HS-27A (cell line): ENCODE measurements around the gene LFNG.

Source experiments
- DNase-seq: peaks from one replicate; pipeline ENCODE4 v3.0.0-alpha.2; 2012; ENCODE audit warnings: low read depth, missing footprints

The LFNG gene

DNA sequence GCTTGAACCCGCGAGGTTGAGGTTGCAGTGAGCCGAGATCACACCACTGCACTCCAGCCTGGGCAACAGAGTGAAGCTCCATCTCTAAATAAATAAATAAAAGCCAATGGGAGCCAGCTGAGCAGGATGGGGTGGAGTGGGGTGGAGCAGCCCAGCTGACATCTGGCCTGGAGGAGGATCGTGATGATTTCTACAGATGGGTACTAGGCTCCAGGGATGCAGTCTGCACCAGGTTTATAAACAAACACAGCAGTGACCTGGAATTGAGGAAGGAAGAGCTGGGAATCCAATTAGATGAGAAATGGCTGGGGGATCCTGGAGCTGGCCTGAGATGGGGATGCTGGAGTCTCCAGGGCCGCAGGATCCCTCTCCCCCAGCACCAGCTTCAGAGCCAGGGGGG lies 36.1 kb upstream of the LFNG start:
- DNase-seq: no peak

- no peak for DNase-seq
These were observed 34.7 kb upstream of the LFNG start for GRCh38 chr7:2484868-2485267.

DNA sequence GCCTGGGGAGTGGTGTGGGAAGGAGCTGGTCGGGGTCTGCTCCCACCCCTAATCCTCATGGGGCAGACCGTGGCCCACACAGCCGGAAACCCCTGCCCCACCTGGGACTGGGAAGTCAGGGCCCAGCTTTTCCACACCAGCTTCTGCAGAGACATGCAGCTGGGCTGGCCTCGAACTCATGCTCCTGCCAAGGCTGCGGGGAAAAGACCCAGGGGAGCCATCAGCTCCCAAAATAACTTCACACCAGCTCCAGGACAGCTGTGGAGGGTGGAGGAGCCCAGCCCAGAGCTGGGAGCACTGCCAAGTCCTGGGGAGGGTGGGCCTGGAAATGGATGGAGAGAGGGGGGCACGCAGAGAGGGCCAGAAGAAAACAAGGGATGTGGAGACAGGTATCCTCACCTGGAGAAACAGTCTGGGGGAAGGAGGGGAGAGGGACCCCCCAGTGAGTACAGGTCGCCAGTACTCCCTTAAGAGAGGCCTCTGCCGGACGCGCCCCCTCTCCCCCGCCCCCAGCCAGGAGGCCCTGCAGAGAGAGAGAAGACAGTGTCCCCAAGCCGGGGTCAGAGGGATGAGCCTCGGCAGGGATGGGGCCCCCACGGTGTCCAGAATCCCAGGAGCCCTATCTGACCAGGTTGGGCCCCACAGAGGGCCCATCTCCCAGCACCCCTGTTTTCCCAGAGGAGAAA lies 31.8 kb upstream of the LFNG start:
- DNase-seq: no peak

- no peak for DNase-seq
These were observed 31.3 kb upstream of the LFNG start for GRCh38 chr7:2488272-2488645.

GRCh38 chr7:2488681-2489080 lies 30.9 kb upstream of the LFNG start:
- DNase-seq: no peak

DNA sequence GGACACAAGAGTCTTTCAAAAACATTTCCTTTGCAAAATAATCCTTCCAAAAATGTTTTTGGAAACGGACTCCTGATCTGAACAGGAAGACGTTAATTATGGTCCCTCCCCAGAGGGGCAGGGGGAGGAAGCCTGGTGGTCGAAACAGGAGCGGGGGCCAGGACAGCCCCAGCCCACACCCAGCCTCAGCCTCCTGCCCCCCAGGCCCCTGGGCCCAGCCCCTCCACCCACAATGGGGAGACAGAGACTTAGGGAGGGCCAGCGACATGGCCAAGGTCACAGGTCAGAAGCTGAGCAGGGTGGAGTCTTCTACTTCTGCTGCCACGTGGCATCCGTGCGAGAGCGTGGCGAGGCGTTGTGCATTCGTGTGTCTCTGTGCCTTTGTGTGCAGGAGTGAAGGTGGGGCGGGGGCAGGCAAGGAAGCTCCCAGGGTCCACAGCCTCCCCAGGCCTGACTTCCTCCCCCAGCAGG lies 29.4 kb upstream of the LFNG start:
- DNase-seq: no peak

GRCh38 chr7:2492038-2492437 lies 27.5 kb upstream of the LFNG start:
- no peak for DNase-seq

DNA sequence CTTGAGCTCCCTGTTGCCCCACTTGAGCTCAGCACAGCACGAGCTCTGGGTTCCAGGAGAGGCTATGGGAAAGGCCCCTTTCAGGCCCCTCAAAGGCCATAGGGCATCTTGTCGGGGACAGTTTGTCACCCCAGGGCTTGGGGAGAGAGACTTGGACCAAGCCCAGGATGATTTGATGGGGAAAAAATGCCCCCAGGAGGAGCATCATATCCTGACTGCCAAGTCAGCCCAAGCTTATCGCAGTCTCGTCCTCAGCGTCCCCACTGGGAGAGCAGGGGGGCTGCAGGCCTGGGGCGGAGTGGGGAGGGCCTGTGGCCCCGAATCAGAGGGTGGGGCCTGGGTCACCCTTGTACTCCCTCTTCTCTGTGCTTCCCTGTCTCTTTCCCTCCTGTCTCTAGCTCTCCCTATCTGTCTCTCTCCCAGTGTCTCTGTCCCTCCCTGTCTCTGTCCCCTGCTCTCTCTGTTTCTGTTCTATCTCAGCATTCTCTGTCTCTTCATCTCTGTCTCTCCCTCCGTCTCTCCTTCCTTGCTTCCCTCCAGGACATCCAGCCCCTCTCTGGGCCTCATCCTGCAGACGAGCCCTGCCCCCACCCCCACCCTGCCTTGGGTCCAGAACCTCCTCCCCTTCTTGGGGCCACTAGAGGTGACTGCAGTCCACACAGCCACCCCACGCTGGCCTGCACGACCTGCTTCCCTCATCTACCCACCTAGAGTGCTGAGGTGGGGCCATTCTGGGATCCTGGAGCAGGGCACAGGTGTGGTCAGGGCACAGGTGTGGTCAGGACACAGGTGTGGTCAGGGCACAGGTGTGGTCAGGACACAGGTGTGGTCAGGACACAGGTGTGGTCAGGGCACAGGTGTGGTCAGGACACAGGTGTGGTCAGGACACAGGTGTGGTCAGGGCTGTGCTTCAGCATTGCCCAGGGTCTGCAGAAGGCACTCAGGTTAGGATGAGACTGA lies 26.1 kb upstream of the LFNG start:
- DNase-seq: no peak

DNA sequence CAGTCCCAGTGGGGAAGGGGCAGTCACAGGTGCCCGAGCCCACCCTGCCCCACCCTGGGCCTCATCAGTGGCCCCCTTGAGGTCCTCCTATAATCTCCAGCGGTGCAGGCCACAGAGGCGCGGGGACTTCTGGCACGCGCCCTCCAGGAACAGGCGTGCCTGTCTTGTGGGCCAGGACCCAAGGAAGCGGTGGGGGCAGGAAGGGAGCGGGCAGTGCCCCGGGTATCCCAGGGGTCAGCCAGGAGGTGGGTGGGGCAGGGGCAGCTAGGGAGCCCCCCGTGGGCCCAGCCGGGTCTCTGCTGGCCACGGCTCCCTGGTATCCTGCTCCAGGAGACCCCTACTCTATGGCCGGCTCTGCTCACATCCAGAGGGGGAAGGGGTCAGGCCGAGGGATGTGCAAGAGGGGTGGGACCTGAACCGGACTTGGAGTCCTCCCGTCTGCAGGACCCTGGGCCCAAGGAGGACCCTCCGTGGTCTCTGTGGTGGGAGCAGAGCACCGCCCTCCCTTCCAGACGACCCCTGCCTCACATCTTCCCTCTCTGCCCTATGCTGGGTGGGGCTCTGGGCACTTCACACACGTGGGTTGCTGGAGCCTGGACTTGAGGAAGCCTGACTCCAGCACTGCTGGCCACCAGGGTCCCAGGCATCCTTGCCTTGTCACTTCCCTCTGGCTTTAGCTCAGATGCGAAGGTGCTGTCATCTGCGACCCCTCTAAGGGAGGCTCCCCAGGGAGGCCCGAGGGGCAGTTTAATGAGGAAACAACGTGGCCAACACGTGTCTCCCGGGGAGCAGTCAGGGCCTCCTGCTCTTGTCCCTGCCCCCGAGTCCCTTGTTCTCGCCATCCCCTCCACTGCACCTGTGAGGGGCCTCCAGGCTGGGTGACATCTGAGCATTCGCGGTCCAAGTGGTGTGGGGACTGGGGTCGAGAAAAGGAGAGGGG lies 25.1 kb upstream of the LFNG start:
- DNase-seq: no peak

DNA sequence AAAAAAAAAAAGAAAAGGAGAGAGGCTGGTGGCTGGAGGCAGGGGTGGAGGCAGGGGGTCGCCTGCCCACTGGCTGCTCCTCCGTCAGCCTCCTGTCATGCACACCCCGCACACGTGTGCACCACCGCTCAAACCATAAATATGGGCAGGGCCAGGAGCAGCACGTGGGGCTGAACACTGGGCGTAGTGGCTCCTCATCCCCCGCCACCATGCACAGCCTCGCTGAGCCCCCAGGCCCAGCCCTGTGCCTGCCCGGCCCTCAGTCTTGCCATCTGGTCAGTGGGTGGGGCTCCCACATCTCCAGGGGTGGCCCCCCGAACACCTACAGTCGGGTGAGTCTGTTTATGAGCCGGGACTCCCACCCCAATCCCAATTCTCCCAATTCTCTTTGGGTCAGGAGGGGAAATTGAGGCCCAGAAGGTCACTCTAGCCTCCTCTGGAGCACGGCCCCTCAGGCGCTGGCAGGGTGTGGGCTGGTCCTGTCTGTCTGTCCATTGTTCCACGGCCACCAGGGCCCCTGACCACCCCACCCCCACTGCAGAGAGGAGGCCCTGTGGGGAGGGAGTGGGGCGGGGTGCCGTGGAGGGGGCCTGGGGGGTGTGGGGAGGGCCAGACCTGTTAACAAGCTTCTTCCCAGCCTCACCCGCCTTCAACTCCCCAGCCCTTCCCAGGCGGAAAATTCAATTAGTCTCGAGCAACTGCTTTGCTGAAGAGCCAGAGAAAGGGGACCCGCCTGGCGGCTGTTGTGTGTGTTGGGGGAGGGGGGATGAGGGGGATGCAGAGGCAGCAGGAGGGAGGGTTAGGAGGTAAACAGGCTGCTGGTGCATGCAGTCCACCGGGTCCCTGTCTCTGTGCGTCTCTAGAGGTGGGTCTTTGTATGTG lies 23.9 kb upstream of the LFNG start:
- DNase-seq: no peak

DNA sequence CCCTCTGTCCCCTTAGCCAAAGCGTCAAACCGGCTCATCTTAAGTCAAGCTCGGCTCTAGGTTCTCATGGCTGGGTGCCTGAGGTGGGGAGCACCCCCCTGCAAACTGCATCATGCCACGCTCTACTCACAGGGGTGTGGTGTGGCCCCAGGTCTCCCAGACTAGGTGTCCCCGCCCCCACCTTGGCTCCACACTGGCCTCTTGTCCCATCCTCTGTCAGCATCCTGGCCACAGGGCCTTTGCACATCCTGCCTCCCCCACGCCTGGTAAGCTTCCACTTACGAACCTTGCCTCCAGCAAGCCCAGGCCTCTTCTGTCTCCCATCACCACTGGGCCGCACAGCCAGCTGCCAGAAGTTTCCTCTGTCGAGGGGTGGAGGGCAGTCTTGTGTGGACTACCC lies 23.2 kb upstream of the LFNG start:
- DNase-seq: no peak

DNA sequence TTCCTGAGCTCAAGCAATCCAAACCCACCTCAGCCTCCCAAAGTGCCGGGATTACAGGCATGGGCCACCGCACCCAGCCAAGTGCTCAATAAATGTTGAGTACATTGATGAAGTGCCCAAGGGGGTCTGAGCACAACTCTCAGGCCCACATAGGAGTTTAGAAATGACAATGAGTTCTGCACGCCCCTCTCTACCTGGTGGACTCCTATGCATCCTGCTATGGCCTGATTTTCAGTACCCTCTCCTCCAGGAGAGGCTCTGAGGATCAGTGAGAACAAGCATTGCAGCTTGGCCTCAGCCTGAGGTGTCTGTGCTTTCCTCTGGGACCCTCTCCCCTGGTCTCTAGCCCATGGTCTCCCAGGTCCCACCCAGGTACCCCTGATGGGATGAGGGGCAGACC lies 22.5 kb upstream of the LFNG start:
- no peak for DNase-seq

DNA sequence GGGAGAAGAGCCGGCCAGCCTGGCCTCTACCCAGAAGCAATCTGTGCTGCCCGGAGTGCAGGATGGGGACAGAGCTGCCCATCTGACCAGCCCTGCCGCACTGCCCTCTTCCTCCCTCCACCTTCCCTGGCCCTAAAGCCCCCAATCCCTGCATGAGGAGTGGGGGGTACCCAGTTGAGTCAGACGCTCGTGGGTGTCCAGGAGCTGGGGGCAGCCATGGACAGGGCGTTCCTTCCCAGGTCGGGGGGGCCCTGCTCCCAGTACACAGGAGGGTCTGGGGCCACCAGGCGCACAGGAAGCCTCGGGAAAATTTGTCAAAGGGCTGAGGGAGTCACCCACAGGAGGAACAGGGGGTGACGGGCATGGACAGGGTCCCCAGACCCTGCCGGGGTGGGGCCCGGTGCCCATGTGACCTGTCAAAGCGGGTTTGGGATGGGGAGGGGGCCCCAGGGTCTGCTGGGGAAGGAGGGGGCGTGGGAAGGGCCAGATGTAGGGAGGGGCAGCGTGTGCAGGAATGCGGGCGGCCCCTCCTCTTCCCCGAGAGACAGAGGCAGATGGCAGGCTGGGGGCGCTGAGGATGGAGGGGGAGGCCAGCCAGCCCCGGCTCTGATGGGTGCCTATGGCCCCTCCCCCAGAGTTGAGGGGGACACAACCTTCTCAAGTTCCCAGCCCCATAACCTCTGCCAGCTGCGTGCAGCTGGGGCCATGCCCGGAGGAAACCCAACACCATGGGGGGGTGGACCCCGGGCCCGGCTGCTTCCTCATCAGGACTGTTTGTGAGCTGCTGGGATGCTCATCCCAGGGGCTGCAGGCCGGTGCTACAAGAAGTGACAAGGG lies 21.9 kb upstream of the LFNG start:
- DNase-seq: no peak

DNA sequence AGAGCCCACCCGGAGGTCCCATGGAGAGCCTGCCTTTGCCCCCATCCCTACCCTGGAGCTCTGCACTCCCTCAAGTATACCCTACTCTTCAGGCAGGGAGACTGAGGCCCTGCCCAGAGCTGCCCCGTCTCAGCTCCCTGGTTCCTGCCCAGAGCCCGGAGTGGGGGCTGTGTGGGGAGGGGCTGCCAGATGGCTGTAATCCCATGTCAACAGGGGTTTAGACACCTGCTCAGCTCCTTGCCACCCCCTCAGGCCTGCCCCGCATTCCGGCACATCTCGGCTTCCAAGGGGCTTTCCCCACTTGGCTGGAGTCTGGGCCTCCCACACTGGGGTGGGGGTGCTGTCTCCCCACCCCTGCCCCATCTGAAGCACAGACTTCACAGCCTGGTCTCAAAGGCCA lies 20.9 kb upstream of the LFNG start:
- DNase-seq: no peak

- DNase-seq: no peak
These were observed 20.4 kb upstream of the LFNG start for GRCh38 chr7:2499181-2499580.

- no peak for DNase-seq
These were observed 19.7 kb upstream of the LFNG start for GRCh38 chr7:2499719-2500430.

GRCh38 chr7:2500701-2501100 lies 18.9 kb upstream of the LFNG start:
- no peak for DNase-seq

- no peak for DNase-seq
These were observed 17.5 kb upstream of the LFNG start for GRCh38 chr7:2501947-2502646.

DNA sequence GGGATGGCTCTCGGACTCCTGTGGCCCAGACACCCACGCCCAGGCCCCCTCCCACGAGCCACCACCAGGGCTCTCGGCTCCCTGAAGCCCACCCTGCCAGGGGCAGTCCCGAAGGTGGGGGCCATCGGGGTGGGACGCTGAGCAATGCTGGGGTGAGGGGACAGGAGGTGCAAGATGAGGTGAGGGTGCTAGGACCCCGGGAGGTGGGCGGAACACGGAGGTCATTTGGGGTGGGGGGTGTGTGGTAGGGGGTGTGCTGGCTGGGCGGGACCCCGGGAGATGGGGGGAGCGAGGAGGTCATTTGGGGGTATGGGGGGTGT lies 17.0 kb upstream of the LFNG start:
- no peak for DNase-seq
